Measurements from ENCODE around the gene BCKDK.

The BCKDK gene

GRCh38 chr16:31108035-31108793 lies at the start of gene BCKDK:
TSS of gene BCKDK (plus strand) at chr16:31108386. CDS start at chr16:31109224, 838 bp downstream.
- DNase-seq (ENCODE audit: low read depth) = no peak

- no peak for DNase-seq (ENCODE audit: low read depth)
These were observed 46.9 kb upstream of the BCKDK start for GRCh38 chr16:31061126-31061812.

GRCh38 chr16:31061813-31062440 lies 46.3 kb upstream of the BCKDK start:
- DNase-seq (ENCODE audit: low read depth) = no peak

- no peak for DNase-seq (ENCODE audit: low read depth)
These were observed 44.7 kb upstream of the BCKDK start for GRCh38 chr16:31063495-31063842.

GRCh38 chr16:31063843-31064611 lies 44.2 kb upstream of the BCKDK start:
- no peak for DNase-seq (ENCODE audit: low read depth)

GRCh38 chr16:31064882-31065461 lies 43.2 kb upstream of the BCKDK start:
- peak; percentile 91 for DNase-seq (ENCODE audit: low read depth)

- DNase-seq (ENCODE audit: low read depth) = no peak
These were observed 40.8 kb upstream of the BCKDK start for GRCh38 chr16:31067342-31067741.

- peak; percentile 64 for DNase-seq (ENCODE audit: low read depth)
These were observed 36.3 kb upstream of the BCKDK start for GRCh38 chr16:31071861-31072260.

- DNase-seq (ENCODE audit: low read depth) = no peak
These were observed 35.5 kb upstream of the BCKDK start for GRCh38 chr16:31072540-31073141.

- no peak for DNase-seq (ENCODE audit: low read depth)
These were observed 34.8 kb upstream of the BCKDK start for GRCh38 chr16:31073142-31073969.

GRCh38 chr16:31073970-31074813 lies 34.0 kb upstream of the BCKDK start, which contains the start of the genes ZNF646 and ZNF668:
TSS of gene ZNF646 (plus strand) at chr16:31074422. CDS start at chr16:31076325, 1,903 bp downstream.
TSS of gene ZNF668 (minus strand) at chr16:31074240. CDS start at chr16:31064459, 9,781 bp downstream.
- DNase-seq (ENCODE audit: low read depth) = peak; percentile 97

GRCh38 chr16:31074814-31075183 lies 33.4 kb upstream of the BCKDK start:
- no peak for DNase-seq (ENCODE audit: low read depth)

- no peak for DNase-seq (ENCODE audit: low read depth)
These were observed 31.9 kb upstream of the BCKDK start for GRCh38 chr16:31076319-31076718.

- no peak for DNase-seq (ENCODE audit: low read depth)
These were observed 31.2 kb upstream of the BCKDK start for GRCh38 chr16:31077024-31077423.

- DNase-seq (ENCODE audit: low read depth) = no peak
These were observed 30.4 kb upstream of the BCKDK start for GRCh38 chr16:31077592-31078396.

- DNase-seq (ENCODE audit: low read depth) = no peak
These were observed 29.4 kb upstream of the BCKDK start for GRCh38 chr16:31078597-31079341.

- DNase-seq (ENCODE audit: low read depth) = no peak
These were observed 28.7 kb upstream of the BCKDK start for GRCh38 chr16:31079342-31079944.
